C1 segment of cervical spinal cord (tissue), 14 donors: ENCODE results near the gene FRYL.
"Not testable (repeated sequence)": the region's sequence is repeated elsewhere in the genome, so short reads cannot be mapped to it uniquely, and the experiment has no call there.

Experiments
- DNase-seq, 14 donors: peaks; one replicate each; lab custom pipeline; 2025; lab: John Stamatoyannopoulos, UW

Gene FRYL

GRCh38 chr4:48664938-48665337 lies 115.1 kb downstream of the FRYL start:
- DNase-seq = no peak

DNA sequence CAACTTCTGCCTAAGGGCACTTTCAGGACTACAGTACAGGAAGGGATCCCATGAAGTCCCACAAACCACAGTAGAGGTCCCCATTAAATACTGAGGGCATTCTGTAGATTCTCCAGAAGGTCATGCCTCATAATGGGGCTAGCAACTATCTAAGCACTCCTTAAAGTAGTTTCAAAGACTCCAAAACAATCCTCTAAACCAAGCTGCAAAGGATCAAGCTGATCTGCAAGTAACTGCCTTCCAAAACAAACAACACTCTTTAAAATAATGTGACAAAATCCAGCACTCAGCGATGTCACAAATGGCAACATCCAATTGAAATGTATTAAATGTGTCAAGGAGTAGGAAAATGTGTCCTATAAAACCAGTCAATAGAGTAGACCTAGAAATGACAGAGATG lies 118.7 kb downstream of the FRYL start:
- DNase-seq = no peak

GRCh38 chr4:48660347-48660746 lies 119.7 kb downstream of the FRYL start:
- no peak for DNase-seq

GRCh38 chr4:48654015-48654664 lies 125.9 kb downstream of the FRYL start:
- DNase-seq = no peak

DNA sequence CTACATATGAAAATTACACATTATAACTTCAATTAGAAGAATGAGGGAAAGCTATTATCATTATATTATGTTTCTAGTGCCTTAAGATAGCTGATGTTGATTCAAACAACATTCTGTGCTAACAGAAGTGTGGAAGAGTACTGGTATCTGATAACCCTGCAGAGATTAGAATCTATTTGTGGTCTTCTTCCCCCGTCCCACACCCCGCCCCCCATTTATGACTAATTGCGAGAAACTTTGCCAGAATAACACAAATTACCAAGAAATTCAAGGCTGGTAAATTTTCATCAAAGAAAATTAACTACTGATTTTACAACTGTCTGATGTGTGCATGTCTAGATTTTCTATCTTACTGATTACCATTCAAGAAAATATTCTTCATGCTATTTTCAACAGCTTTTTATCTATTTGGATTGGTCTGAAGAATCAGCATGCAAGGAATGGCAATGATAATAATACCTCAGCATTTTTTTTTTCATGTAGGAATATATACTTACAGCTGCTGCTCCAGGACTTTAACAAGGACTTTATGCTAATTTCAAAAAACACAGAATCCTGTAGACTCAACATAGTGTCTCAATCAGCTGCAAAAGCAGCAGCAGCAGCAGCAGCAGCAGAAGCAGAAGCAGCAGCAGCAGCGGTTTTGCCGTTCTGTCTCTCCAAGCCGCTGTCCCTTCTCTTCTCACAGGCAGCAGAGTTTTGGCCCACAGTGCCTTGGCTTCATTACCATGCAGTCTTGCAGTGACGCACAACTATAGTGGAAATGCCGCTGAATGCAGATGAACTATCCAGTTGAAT lies 126.7 kb downstream of the FRYL start:
- peak in 11 of 14 donors; percentile 19 to 57 (median 42) for DNase-seq

DNA sequence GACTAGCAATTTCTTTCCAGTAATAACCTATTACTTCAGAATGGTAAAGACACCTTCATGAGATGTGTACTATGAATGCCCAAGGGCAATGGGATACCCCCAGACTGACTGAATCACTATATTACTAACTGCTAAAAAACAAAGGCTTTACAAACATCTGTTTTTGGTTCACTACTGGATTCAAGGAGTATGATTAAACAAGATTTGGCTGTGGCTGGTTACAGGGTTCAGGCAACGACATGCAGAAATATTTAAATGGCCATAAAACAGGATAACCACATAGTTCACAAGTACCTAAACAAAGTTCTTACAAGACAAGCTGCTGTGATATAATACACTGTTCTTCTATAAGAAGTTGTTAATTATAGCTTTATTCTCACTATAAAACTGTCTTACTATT lies 128.2 kb downstream of the FRYL start:
- no peak for DNase-seq

- DNase-seq = no peak
Observed at GRCh38 chr4:48649505-48649904, 130.6 kb downstream of the FRYL start.

GRCh38 chr4:48645225-48645794 lies 134.8 kb downstream of the FRYL start:
- DNase-seq = no peak

DNA sequence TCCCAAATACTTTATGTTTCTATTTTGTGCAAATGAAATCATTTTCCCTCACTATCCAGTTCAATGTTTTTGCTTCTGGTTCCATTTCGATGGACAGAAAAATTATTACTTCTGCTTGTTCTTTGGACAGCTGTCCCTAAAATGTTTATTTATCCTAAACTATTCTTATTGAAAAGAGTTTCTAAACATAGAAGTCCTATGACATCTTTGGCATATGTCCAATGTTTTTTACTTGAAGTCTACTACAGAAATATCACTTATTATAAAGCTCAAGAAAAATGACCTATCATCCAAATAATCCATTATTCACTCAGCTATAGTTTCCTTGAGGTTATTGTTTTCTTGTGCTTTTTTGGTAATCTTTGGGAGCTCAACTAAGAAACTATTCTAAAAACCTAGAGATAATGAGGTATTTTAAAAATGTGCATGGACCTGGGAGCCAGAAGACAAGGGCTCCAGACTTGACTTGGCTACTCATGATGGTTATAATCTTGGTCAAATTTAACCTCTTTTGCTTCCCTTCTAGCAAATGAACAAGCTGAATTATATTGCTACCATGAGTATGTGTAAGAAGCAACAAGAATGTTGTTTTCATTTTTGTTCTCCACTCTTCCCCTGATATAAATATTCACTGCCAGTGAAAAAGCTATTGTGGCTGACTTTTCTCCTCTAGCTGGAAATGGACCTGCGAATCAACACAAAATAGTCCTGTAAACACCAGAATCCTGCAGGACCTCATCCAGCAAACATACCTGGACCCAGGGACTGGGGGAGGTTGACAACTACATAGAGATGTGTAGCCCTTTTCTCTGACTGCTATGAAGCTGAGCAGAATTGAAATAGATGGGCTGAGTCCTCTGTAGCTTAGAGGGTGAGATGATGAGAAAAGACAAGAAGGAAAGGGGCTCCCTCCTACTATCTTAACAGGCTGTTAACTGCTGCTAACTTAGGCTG lies 137.4 kb downstream of the FRYL start:
- peak in 1 of 14 donors; percentile 7 for DNase-seq

DNA sequence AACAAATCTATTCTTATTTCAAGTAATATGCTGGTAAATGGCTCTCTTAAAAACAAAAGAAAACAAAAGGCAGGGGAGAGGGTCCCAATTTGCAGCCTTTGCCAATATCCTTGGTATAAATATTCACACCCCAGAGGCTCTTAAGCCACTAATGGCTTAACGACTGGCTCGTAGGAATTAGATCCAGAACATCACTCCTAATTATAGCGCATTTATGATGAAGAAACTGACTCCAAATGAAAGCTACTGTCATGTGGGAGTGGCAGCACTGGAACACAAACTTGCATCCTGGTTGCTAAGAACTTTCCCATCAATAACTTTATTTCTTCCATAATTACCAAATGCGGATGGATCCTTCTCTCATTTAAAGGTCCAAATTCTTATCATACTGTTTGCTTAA lies 138.7 kb downstream of the FRYL start:
- no peak for DNase-seq

GRCh38 chr4:48640699-48641098 lies 139.4 kb downstream of the FRYL start:
- DNase-seq = no peak

GRCh38 chr4:48640225-48640624 lies 139.9 kb downstream of the FRYL start:
- DNase-seq = no peak

DNA sequence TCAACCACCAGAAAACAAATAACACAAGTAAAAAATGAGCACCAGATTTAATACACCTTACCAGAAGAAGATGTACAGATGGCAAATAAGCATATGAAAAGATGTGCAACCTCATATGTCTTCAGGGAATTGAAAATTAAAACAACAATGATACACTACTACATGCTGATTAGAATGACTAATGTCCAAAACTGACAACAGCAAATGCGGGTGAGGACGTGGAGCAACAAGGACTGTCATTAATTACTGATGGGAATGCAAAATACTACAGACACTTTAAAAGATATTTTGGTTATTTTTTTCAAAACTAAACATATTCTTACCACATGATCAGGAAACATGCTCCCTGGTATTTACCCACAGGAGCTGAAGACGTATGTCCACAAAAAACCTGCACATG lies 140.3 kb downstream of the FRYL start:
- no peak for DNase-seq

DNA sequence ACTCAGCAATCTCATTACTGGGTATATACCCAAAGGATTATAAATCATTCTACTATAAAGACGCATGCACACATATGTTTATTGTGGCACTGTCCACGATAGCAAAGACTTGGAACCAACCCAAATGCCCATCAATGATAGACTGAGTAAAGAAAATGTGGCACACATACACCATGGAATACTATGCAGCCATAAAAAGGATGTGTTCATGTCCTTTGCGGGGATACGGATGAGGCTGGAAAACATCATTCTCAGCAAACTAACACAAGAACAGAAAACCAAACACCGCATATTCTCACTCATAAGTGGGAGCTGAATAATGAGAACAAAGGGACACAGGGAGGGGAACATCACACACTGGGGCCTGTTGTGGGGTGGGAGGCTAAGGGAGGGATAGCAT lies 141.5 kb downstream of the FRYL start:
- not testable (repeated sequence) for DNase-seq

GRCh38 chr4:48636911-48637310 lies 143.2 kb downstream of the FRYL start:
- no peak for DNase-seq

DNA sequence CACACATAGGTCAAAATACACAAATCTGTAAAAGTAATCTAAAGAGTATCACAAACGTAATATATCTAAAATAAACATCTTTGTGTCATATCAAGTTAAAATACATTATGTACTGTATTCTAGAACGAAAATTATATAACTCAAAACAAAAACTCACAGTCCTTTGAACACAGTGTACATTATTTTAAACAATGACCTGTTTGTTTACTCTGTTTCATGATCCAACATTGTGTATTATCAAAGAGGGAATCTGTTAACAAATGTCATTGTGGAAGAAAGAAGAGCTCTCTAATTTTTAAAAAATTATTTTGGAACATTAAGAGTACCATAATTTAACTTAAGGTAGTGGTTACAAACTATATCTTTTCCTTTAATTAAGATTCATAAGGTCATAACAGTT lies 144.1 kb downstream of the FRYL start:
- DNase-seq = no peak

DNA sequence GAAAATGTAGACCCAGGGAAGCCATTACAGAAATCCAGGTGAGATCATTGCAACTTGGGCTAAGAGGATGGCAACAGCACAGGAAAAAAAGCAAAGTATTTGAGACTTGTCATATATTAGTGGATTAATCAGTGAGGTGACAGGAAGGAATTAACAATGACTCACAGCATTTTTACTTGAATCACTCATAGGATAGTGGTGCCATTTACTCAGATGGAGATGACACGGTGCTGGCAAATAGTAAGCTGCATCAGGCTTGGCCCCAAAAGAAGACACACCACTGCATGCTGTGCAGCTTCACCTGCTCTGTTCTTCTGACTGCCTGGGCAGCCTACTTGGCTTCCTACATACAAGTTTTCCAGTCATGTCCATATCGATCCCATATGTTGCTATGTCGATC lies 144.8 kb downstream of the FRYL start:
- DNase-seq = peak in 2 of 14 donors; percentile 4 to 12

GRCh38 chr4:48634688-48635308 lies 145.3 kb downstream of the FRYL start:
- no peak for DNase-seq

- no peak for DNase-seq
Observed at GRCh38 chr4:48633657-48634056, 146.4 kb downstream of the FRYL start.

- DNase-seq = no peak
Observed at GRCh38 chr4:48629458-48629857, 150.6 kb downstream of the FRYL start.

DNA sequence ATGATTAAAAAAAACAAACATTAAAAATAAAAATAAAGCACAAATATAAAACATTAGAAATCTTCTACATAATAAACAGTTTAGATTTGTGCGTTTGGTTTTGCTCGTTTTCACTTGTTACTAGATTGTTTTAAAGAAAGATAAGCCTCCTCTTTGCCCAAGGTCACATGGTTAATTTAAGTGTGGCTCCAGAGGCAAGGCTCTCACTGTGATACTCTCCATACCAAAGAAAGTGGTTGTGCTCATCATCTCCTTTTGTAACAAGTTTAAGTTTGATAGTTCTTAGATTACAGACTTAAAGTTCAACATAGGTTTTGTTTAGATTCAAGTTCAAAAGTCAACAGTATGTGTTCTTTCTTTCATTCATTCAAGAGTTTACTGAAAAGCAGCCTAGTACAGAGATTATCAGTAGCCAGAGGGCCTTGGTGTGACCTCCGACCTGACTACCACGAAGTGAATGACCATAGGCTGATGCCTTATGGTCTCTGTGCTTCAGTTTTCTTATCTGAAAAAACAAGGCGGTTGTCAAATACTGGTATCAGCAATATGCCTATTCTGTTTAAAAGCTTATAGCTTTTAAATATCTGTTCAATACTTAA lies 156.8 kb downstream of the FRYL start:
- no peak for DNase-seq
